Left colon (tissue), 2 donors: ENCODE measurements around the gene MED12L. TPM values are rescaled to one million over a fixed set of nuclear protein-coding genes. Genes with fewer than 3 reads are reported as not detected.
A peak's percentile ranks its signal among the peaks of the same experiment; 100 is the strongest.

ENCODE experiments used
- ATAC-seq: fragments of 200-7000 bp; cut with Tn5 transposase; one replicate; pipeline ENCODE4 v1.9.1; 2020; ENCODE audit warnings: mild to moderate bottlenecking, moderate library complexity
- DNase-seq, 2 donors: peaks; one replicate each; pipeline ENCODE4 v3.0.0-alpha.2; 2020
- intact Hi-C, 2 donors: fragments of 100-400 bp; cut with DNase I in 1 of 2; cut with micrococcal nuclease in 1 of 2; formaldehyde crosslinking; loops; one replicate each; pipeline versions ENCODE4 v1.11.2 to v1.14.0; 2022; cut with DNase I, micrococcal nuclease
- total RNA-seq, 2 donors: library from RNA; stranded (reverse); fragmentation: NEBNext Ultra II Directional; extraction: Animal tissue kit (Norgen Biotek cat#: 25700); gene quantifications; one replicate each; pipeline ENCODE4 v1.2.1, GENCODE V29; 2021
- donor health status: DM: no; HTN: no; CAD: no.
- donor health status: DM: yes; HTN: yes; CAD: no.

MED12L gene
- total RNA-seq, 2 donors from 2014 or later: 0.37 to 0.45 TPM

DNA sequence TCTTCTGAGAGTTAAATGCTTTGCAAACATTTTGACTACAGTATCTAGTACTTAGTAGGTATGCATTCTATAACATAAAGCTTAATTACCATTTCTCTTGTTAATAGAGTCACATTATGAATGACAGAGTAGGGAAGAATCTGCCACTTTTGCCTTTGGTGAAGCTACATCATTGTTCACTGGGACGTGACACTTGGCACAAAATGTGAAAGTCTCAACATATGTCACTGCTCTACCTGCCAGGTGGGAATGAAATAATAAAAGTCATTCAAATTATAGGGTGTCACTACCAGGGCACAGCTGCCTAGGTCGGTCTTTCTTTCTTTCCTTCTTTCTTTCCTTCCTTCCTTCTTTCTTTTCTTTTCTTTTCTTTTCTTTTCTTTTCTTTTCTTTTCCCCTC is 213.5 kb downstream of the MED12L start:
- ATAC-seq: no peak
- DNase-seq: no peak
- intact Hi-C loops: no loop called here

GRCh38 chr3:151300539-151300938 is 215.1 kb downstream of the MED12L start:
- intact Hi-C loops: no loop called here
- DNase-seq (no peak), ATAC-seq (no peak)

GRCh38 chr3:151301787-151302186 is 216.3 kb downstream of the MED12L start:
- ATAC-seq (no peak), DNase-seq (no peak)
- intact Hi-C loops: no loop called here

- intact Hi-C loops: no loop called here
- no peak for DNase-seq
- no peak for ATAC-seq
Measured at GRCh38 chr3:151303751-151304150, 218.3 kb downstream of the MED12L start.

- intact Hi-C loops: no loop called here
- ATAC-seq (peak; percentile 79), DNase-seq (peak; percentile 24 to 31)
Measured at GRCh38 chr3:151305060-151305774, 219.8 kb downstream of the MED12L start.

- DNase-seq: no peak
- no peak for ATAC-seq
- intact Hi-C loops: no loop called here
Measured at GRCh38 chr3:151305775-151306151, 220.3 kb downstream of the MED12L start.

DNA sequence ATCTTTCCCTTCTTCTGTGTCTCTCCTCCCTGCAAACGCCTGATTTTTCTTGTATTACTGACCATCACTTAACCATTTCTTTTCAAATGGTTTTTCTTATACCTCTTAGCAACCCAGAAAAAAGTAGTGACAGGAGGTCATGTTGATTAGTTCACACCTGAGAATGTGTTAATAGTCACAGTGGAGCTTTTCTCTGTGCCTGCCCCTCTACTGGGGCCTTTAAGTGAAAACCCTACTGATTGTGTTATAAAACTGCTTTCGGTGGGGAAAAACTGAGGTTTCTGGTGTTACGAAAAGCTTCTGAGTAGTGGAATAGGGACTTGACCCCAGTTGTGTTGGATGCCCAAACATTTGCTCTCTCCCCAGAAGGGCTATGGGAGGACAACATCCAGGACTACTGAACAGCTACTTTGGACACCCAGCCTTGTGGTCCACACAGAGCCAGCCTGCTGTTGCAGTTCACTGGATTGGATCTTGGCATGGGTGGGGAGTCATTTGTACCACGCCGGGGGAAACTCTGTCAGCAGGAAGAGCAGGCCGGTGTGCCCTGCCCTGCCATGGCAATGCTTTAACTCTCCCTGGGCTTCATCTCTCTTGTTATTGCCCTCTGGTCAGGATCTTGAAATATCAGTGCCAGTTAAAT is 220.8 kb downstream of the MED12L start:
- no peak for ATAC-seq
- DNase-seq: no peak
- intact Hi-C loops: no loop called here

DNA sequence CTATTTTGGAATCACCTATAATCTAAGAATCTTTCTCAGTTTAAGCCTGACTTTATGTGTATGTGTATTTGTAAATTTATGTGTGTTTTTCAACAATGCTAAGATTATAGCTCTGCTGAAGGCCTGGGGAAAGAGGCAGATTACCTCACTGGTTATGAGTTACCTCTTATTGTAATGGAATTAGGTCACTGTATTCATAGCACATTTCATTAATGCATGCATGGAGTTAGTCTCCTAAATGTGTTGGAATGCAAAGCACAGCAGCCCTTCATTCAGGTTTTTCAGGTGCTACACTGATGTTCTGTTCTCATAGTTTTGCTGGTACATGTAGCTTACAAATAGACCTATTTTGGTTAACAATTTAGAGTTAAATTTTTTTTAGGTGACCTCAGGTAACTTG is 221.7 kb downstream of the MED12L start:
- intact Hi-C loops: no loop called here
- ATAC-seq: no peak
- no peak for DNase-seq

DNA sequence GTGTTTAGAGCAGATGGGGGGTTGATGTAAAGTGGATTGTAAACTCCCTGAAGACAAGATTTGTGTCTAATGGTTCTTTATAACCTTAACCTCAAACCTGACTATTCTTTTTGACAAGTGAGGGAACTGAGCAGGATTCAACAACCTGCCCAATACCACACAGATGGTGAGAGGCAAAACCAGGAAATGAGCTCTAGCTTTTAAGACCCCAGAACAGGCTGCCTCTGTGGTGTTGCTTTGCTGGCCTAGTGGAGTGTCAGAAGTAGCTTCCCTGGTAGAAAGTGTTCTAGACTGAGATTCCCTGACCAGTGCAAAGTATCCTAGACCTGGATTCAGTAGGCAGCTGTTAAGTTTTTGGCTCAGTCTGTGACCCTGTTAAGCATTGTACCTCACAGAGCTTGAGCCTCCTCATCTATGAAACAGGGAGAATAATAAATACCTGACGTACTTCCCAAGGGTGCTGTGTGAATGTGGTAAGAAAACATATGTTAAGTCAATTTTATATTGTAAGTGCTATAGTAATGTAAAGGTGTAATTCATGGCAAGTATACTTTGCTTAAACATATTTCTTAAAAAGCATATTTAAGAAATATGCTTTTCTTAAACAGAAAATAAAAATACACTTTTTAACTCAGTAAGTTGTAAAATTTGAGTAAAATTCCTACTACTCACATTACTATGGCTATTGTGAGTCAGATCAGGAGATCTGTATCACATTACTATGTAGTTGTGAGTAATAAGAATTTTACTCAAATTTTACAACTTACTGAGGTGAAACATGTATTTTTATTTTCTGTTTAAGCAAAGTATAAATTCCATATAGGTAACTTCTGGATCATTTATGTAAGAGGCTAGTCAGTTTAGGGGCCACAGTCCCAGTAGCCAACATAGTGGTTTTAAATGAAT is 222.4 kb downstream of the MED12L start:
- DNase-seq: no peak
- intact Hi-C loops: no loop called here
- no peak for ATAC-seq

- ATAC-seq (no peak), DNase-seq (no peak)
- intact Hi-C loops: no loop called here
Measured at GRCh38 chr3:151309566-151309965, 224.1 kb downstream of the MED12L start.

DNA sequence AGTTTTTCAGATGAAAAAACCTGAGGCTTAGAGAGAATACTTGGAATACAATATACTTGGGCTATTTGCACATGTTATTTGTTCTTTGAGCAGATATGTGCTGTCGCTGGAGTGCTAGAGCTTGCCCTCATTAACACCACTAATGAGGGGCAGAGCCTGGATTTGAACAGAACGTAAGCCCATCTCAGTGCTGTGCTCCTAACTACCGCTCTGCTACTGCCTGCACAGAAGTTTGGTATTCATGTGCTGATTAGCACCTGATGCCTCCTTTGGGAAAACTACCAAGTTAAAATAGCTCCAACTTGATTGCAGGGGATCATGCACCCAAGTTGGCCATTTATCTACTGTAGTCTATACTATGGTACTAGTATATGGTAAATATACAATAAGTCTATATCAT is 227.5 kb downstream of the MED12L start:
- DNase-seq (no peak), ATAC-seq (no peak)
- intact Hi-C loops: no loop called here

- ATAC-seq (no peak), DNase-seq (no peak)
Measured at GRCh38 chr3:151314137-151314536, 228.7 kb downstream of the MED12L start.

DNA sequence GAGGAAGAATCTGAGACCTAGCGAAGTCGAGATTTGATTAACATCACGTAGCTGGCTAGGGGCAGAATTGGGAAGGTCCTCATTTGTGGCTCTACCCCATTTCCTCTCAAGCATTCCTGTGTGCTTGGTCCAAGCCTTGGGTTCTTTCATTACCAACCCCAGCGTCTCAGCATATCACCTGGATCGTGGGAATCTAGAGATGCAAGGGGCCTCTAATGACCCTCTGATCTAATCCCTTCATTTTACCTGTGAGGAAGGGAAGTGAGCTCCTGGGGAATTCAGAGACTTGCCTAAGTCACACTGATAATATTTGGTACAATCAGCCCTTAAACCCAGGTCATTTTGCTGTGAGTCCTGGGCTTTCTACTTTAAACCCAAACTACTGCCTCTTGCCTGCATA is 229.1 kb downstream of the MED12L start:
- ATAC-seq (no peak), DNase-seq (no peak)
- intact Hi-C loops: no loop called here

More at GRCh38 chr3:151314137-151314536, 228.7 kb downstream of the MED12L start:
- intact Hi-C loops: no loop called here

DNA sequence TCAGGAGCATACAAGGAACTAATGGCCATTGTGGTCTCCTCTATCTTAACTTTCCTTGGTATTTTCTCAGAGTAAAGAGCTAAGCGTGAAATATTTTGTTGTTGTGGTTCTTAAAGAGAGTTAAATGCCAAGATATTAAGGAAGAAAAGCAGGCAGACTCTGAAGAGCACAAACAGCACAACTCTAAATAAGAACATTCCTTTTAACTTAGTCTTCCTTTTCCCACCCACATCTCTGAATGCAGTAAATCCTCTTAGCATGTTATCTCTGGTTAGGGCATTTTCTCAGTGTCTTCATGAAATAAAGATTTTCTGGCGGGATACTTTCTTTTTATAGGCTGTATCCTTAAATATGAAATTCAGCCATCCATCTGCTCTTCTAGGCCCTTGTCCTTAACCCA is 229.7 kb downstream of the MED12L start:
- ATAC-seq (no peak), DNase-seq (no peak)
- intact Hi-C loops: no loop called here

DNA sequence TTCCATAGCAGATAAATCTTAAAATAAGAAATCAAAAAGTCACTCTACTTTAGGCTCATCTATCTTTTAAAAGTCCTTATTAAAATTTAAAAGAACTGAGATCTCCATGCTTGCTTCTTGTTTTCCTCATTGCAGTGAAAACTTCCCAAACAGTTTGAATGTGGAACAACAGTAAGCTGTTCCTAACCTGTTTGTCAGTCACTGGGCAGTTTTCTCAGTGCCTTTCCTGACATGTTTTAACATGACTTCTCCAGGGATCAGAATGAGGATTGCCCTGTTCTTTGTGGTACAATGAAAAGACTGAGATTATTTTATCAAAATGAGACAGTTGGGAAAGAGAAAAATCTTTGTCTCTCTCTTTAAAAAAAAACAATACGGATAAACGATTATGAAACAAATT is 230.4 kb downstream of the MED12L start:
- DNase-seq: no peak
- ATAC-seq: no peak
- intact Hi-C loops: no loop called here

DNA sequence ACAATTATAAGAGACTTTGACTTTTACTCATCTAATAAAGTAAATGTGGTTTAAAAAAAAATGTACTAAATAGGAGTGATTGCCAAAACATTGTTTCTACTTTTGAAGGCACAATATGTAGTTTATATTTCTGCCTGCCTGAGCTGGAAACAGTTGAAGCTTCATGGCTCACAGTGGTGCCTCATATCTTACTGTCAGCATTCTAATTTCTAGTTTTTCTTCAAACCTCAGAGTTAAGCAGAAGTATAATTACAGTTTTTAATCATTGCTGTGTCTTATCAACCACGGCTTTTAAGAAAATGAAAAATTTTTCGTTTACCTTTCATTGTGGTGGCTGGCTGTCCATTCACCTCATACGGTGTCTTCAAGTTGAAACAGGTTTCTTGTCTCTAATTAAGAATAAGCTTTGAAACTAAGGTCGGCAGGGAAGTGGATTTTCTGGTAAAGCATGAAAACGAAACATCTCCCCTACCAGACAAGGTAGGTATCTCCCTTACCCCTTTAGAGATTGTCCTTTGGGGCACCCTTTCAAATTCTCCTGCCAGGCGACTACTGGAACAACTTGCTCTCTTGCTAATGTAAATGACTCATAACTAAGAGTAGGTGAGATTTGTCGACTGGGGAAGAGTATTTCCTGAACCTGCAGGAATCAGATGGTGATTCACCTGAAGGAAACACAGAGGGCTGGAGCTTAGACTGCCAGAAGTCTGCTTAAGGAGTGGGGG is 231.0 kb downstream of the MED12L start, which contains the start of gene GPR87:
TSS of gene GPR87 (minus strand) at position 554 of the 725 bp plus-strand sequence. CDS start 16,720 bp downstream, outside the sequence.
- DNase-seq (no peak), ATAC-seq (no peak)
- intact Hi-C loops: no loop called here

DNA sequence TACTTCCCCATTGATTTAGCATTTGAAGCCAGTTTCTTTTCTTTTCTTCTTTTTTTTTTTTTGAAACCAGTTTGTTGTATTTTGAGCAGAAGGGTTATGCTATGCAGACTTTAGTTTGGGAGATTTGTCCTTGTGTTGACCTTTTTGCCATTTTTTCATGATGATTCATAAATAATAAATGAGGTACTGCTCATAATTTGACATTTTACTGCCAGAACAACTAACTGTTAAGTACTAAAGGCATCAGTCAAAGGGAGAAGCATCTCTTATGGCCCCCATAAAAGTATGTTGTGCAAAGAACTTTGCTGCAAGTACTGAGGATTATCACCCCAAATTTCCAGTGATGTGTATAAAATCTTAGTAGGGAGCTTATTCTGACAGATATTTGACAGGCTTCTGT is 232.8 kb downstream of the MED12L start:
- ATAC-seq (no peak), DNase-seq (no peak)
- intact Hi-C loops: no loop called here

- no peak for ATAC-seq
- no peak for DNase-seq
- intact Hi-C loops: no loop called here
Measured at GRCh38 chr3:151318991-151319390, 233.5 kb downstream of the MED12L start.

DNA sequence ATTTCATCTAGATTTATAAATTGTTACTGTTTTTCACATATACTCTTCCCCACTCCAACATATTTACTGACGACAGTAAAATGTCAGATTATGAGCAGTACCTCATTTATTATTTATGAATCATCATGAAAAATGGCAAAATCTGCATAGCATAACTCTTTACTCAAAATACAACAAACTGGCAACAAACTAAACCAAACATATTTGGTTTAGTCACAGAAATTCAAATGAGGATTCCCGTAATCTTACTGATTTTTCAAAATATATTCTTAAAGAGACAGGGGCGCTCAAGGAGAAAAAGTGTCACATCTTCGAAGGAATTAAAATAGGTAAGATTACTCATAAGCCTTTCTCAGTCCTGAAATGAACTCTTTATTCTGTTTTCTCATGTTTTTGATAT is 234.2 kb downstream of the MED12L start:
- ATAC-seq (no peak), DNase-seq (no peak)
- intact Hi-C loops: no loop called here
